HG03196 (cell line): ENCODE measurements around the gene MYO16.
"Not testable (repeated sequence)": the region's sequence is repeated elsewhere in the genome, so short reads cannot be mapped to it uniquely, and the experiment has no call there.

Experiments used
- ATAC-seq: cut with Tn5 transposase; IDR thresholded peaks from one replicate; pipeline ENCODE4 v1.9.1; 2021; ENCODE audit not compliant: unreplicated experiment

MYO16 gene

GRCh38 chr13:108878732-108879131 is 249.3 kb downstream of the MYO16 start:
- no peak for ATAC-seq

- ATAC-seq: no peak
Measured at GRCh38 chr13:108889324-108889984, 260.0 kb downstream of the MYO16 start.

GRCh38 chr13:108895220-108895704 is 265.9 kb downstream of the MYO16 start:
- no peak for ATAC-seq

GRCh38 chr13:108897955-108898354 is 268.5 kb downstream of the MYO16 start:
- no peak for ATAC-seq

- no peak for ATAC-seq
Measured at GRCh38 chr13:108902405-108903155, 273.2 kb downstream of the MYO16 start.

GRCh38 chr13:108903613-108904012 is 274.2 kb downstream of the MYO16 start:
- no peak for ATAC-seq

- ATAC-seq: no peak
Measured at GRCh38 chr13:108911807-108912206, 282.4 kb downstream of the MYO16 start.

GRCh38 chr13:108913731-108914130 is 284.3 kb downstream of the MYO16 start:
- ATAC-seq: not testable (repeated sequence)

GRCh38 chr13:108915095-108915633 is 285.8 kb downstream of the MYO16 start:
- ATAC-seq: peak; percentile 33

- peak; percentile 94 for ATAC-seq
Measured at GRCh38 chr13:108915634-108916512, 286.5 kb downstream of the MYO16 start.

- no peak for ATAC-seq
Measured at GRCh38 chr13:108917581-108917980, 288.2 kb downstream of the MYO16 start.

- no peak for ATAC-seq
Measured at GRCh38 chr13:108919036-108919907, 289.9 kb downstream of the MYO16 start.

GRCh38 chr13:108920137-108920536 is 290.7 kb downstream of the MYO16 start:
- ATAC-seq: no peak

GRCh38 chr13:108921238-108921637 is 291.8 kb downstream of the MYO16 start:
- no peak for ATAC-seq

GRCh38 chr13:108922108-108922507 is 292.7 kb downstream of the MYO16 start:
- ATAC-seq: no peak

- no peak for ATAC-seq
Measured at GRCh38 chr13:108923386-108924047, 294.1 kb downstream of the MYO16 start.

- no peak for ATAC-seq
Measured at GRCh38 chr13:108924134-108924533, 294.7 kb downstream of the MYO16 start.

GRCh38 chr13:108924541-108924940 is 295.1 kb downstream of the MYO16 start:
- ATAC-seq: no peak

- ATAC-seq: no peak
Measured at GRCh38 chr13:108925070-108925469, 295.7 kb downstream of the MYO16 start.

- no peak for ATAC-seq
Measured at GRCh38 chr13:108926862-108927261, 297.5 kb downstream of the MYO16 start.
